Endothelial cell of umbilical vein (primary cell): ENCODE measurements around the gene TMEM154.

Experiments
- EZH2 ChIP-seq: IDR thresholded peaks from 2 replicates; pipeline ENCODE4 v1.6.1; 2012; ENCODE audit warnings: borderline replicate concordance, low read depth, mild to moderate bottlenecking, moderate library complexity, low read length, inconsistent platforms; ENCODE audit not compliant: severe bottlenecking
- FOS ChIP-seq: IDR thresholded peaks from 2 replicates; pipeline ENCODE4 v1.6.1; 2011; ENCODE audit warnings: mild to moderate bottlenecking, low read length, moderate library complexity, borderline replicate concordance; ENCODE audit not compliant: insufficient read depth
- POLR2A ChIP-seq: IDR thresholded peaks from 2 replicates; pipeline ENCODE4 v1.6.1; 2012; ENCODE audit warnings: low read depth, mild to moderate bottlenecking, control low read depth, low read length
- POLR2AphosphoS5 ChIP-seq: IDR thresholded peaks from 2 replicates; pipeline ENCODE4 v1.6.1; 2012; ENCODE audit warnings: low read depth, mild to moderate bottlenecking, control low read depth, low read length, moderate library complexity; ENCODE audit not compliant: insufficient read depth
- TF ChIP-seq, protein P1 (sequence below), 2 donors: IDR thresholded peaks; 1 replicate in 1 of 2; 2 replicates in 1 of 2; pipeline ENCODE4 v1.5.1; 2011; ENCODE audit warnings: low read length in 2 of 2, mild to moderate bottlenecking in 2 of 2, moderate library complexity in 2 of 2, control low read depth in 1 of 2, inconsistent platforms in 1 of 2, low read depth in 1 of 2; ENCODE audit not compliant: insufficient read depth in 1 of 2; ENCODE audit errors: extremely low read depth in 1 of 2
- TF ChIP-seq, protein P2 (sequence below): IDR thresholded peaks from 2 replicates; pipeline ENCODE4 v1.6.1; 2011; ENCODE audit not compliant: insufficient read depth, insufficient read length

DNA sequence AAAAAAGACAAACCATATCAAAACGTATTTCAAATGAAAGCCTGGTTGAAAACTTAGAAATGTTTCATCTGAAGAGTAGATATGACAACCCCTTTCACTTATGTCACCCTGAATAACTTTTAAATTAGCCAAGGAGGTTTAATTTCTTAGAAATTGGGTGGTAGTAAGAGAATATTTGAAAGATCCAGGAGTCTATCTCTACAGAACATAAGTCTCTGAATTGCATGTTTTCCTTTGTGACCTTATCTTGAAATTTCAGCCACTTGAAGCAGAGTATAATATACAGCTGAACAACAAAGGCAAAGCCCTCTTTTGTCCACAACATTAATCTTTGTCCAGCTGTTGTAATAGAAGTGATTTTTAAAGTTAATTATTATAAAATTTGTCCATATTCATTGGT lies 49.5 kb downstream of the TMEM154 start:
- TF ChIP-seq POLR2A = no peak
- TF ChIP-seq EZH2 = no peak
- no peak for TF ChIP-seq POLR2AphosphoS5
- TF ChIP-seq, protein P1, sequence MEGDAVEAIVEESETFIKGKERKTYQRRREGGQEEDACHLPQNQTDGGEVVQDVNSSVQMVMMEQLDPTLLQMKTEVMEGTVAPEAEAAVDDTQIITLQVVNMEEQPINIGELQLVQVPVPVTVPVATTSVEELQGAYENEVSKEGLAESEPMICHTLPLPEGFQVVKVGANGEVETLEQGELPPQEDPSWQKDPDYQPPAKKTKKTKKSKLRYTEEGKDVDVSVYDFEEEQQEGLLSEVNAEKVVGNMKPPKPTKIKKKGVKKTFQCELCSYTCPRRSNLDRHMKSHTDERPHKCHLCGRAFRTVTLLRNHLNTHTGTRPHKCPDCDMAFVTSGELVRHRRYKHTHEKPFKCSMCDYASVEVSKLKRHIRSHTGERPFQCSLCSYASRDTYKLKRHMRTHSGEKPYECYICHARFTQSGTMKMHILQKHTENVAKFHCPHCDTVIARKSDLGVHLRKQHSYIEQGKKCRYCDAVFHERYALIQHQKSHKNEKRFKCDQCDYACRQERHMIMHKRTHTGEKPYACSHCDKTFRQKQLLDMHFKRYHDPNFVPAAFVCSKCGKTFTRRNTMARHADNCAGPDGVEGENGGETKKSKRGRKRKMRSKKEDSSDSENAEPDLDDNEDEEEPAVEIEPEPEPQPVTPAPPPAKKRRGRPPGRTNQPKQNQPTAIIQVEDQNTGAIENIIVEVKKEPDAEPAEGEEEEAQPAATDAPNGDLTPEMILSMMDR (IDR thresholded peaks at IDR 0.05; ENCODE audit: extremely low read depth in 1 of 2, insufficient read depth in 1 of 2, low read depth in 1 of 2, low read length in 2 of 2) = no peak
- TF ChIP-seq, protein P2, sequence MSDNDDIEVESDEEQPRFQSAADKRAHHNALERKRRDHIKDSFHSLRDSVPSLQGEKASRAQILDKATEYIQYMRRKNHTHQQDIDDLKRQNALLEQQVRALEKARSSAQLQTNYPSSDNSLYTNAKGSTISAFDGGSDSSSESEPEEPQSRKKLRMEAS = no peak
- TF ChIP-seq FOS = no peak
